ENCODE measurements around the gene C11orf65.

- TF ChIP-seq, protein P1, sequence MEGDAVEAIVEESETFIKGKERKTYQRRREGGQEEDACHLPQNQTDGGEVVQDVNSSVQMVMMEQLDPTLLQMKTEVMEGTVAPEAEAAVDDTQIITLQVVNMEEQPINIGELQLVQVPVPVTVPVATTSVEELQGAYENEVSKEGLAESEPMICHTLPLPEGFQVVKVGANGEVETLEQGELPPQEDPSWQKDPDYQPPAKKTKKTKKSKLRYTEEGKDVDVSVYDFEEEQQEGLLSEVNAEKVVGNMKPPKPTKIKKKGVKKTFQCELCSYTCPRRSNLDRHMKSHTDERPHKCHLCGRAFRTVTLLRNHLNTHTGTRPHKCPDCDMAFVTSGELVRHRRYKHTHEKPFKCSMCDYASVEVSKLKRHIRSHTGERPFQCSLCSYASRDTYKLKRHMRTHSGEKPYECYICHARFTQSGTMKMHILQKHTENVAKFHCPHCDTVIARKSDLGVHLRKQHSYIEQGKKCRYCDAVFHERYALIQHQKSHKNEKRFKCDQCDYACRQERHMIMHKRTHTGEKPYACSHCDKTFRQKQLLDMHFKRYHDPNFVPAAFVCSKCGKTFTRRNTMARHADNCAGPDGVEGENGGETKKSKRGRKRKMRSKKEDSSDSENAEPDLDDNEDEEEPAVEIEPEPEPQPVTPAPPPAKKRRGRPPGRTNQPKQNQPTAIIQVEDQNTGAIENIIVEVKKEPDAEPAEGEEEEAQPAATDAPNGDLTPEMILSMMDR (IDR thresholded peaks at IDR 0.05) = no peak
- no peak for TF ChIP-seq POLR2A (IDR thresholded peaks at IDR 0.05)
Measured at GRCh38 chr11:108501396-108501795, 34.1 kb upstream of the C11orf65 start.
